Calu3 (cell line): ENCODE data around the gene ITSN2. TPM values are rescaled to one million over a fixed set of nuclear protein-coding genes. Genes with fewer than 3 reads are reported as not detected.

Source experiments
- BruUV-seq: library from RNA; stranded (reverse); fragments of 400-500 nt; replicated peaks from 2 replicates; lab custom pipeline; 2021; lab: Mats Ljungman, UMichigan
- CTCF ChIA-PET: fragments of 300-600 bp; sonication (Branson Sonifier 250); formaldehyde crosslinking; loops from one replicate; lab custom pipeline; 2022; ENCODE audit warnings: antibody characterized with exemption; lab: Charles Lee
- DNase-seq: peaks from one replicate; pipeline ENCODE4 v3.0.0; 2022
- H3K27ac Mint-ChIP-seq: one replicate; pipeline ENCODE4 v1.8.0; 2022; ENCODE audit warnings: mixed read lengths; ENCODE audit not compliant: unreplicated experiment
- H3K27me3 Mint-ChIP-seq: one replicate; pipeline ENCODE4 v1.8.0; 2022; ENCODE audit warnings: mixed read lengths; ENCODE audit not compliant: unreplicated experiment
- H3K36me3 Mint-ChIP-seq: one replicate; pipeline ENCODE4 v1.8.0; 2022; ENCODE audit warnings: mild to moderate bottlenecking, moderate library complexity, mixed read lengths; ENCODE audit not compliant: insufficient read depth, unreplicated experiment
- H3K4me1 Mint-ChIP-seq: one replicate; pipeline ENCODE4 v1.8.0; 2022; ENCODE audit warnings: mild to moderate bottlenecking, low read depth, mixed read lengths; ENCODE audit not compliant: unreplicated experiment
- H3K4me3 Mint-ChIP-seq: one replicate; pipeline ENCODE4 v1.8.0; 2022; ENCODE audit warnings: mild to moderate bottlenecking, low read depth, moderate library complexity, mixed read lengths; ENCODE audit not compliant: unreplicated experiment
- H3K9me3 Mint-ChIP-seq: one replicate; pipeline ENCODE4 v1.8.0; 2022; ENCODE audit warnings: low read depth, mixed read lengths; ENCODE audit not compliant: unreplicated experiment
- CTCF ChIP-seq: fragments of 200-600 bp; IDR thresholded peaks from one replicate; pipeline ENCODE4 v1.8.0; 2022; ENCODE audit warnings: antibody characterized with exemption; ENCODE audit not compliant: unreplicated experiment
- intact Hi-C: fragments of 100-400 bp; cut with micrococcal nuclease; formaldehyde crosslinking; loops from one replicate; pipeline ENCODE4 v1.10.0; 2022; ENCODE audit not compliant: unreplicated experiment
- total RNA-seq: library from RNA; stranded (reverse); gene quantifications from 2 replicates; pipeline ENCODE4 v1.2.3, GENCODE V29; 2022

The ITSN2 gene
- total RNA-seq, 1 experiment from 2014 or later: 45.4 TPM

GRCh38 chr2:24372033-24372432 is 11.7 kb upstream of the ITSN2 start:
- CTCF ChIA-PET: interaction anchor here (0.7 kb wide), 1 partner anchor 11 kb away, joined by 3 read pairs; the partner anchor contains the start of gene ITSN2
- Mint-ChIP-seq H3K9me3 (no peaks in the 10 kb centered on the region), H3K4me3 (no peak overlapping the region), H3K4me1 (no peaks in the 10 kb centered on the region), H3K27me3 (no peaks in the 10 kb centered on the region), H3K36me3 (no peaks in the 10 kb centered on the region), H3K27ac (no peak overlapping the region)
- intact Hi-C loops: no loop called here
- BruUV-seq: no TSS peak
- TF ChIP-seq CTCF: no peak
- DNase-seq: no peak

- peak overlapping the region; percentile 63 for H3K27ac Mint-ChIP-seq
- H3K9me3 Mint-ChIP-seq: no peaks in the 10 kb centered on the region
- no peaks in the 10 kb centered on the region for H3K27me3 Mint-ChIP-seq
- no peak for TF ChIP-seq CTCF
- H3K4me1 Mint-ChIP-seq: peaks cover 32% of the 10 kb centered on the region
- intact Hi-C loops: no loop called here
- no TSS peak for BruUV-seq
- CTCF ChIA-PET: no interaction called here
- peaks cover 11% of the 10 kb centered on the region for H3K36me3 Mint-ChIP-seq
- no peak for DNase-seq
- no peak overlapping the region for H3K4me3 Mint-ChIP-seq
Measured at GRCh38 chr2:24365826-24366225, 5.5 kb upstream of the ITSN2 start.

- CTCF ChIA-PET: interaction anchor here (0.6 to 0.7 kb wide), 2 partner anchors 14 to 27 kb away, joined by 3 read pairs; no protein-coding TSS in a partner anchor
- Mint-ChIP-seq H3K36me3 (peaks cover 19% of the 10 kb centered on the region), H3K4me3 (peak overlapping the region; percentile 2), H3K4me1 (peaks cover 32% of the 10 kb centered on the region), H3K27ac (peak overlapping the region; percentile 63), H3K27me3 (no peaks in the 10 kb centered on the region), H3K9me3 (no peaks in the 10 kb centered on the region)
- no TSS peak for BruUV-seq
- intact Hi-C loops: no loop called here
- DNase-seq: peak; percentile 83
- no peak for TF ChIP-seq CTCF
Measured at GRCh38 chr2:24365051-24365450, 4.7 kb upstream of the ITSN2 start.

GRCh38 chr2:24363301-24363700 is 3.0 kb upstream of the ITSN2 start:
- Mint-ChIP-seq H3K36me3 (peaks cover 34% of the 10 kb centered on the region), H3K4me1 (peaks cover 32% of the 10 kb centered on the region), H3K4me3 (no peak overlapping the region), H3K9me3 (no peaks in the 10 kb centered on the region), H3K27me3 (no peaks in the 10 kb centered on the region), H3K27ac (no peak overlapping the region)
- no peak for TF ChIP-seq CTCF
- BruUV-seq: no TSS peak
- CTCF ChIA-PET: no interaction called here
- intact Hi-C loops: no loop called here
- no peak for DNase-seq
